Aorta (tissue), 5 donors: Measurements from ENCODE around the gene CCDC85A. TPM values are rescaled to one million over a fixed set of nuclear protein-coding genes. Genes with fewer than 3 reads are reported as not detected.

ENCODE experiments used
- ATAC-seq: fragments of 200-7000 bp; cut with Tn5 transposase; one replicate; pipeline ENCODE4 v1.9.1; 2022; ENCODE audit warnings: moderate library complexity; ENCODE audit not compliant: low FRiP score
- DNase-seq, 2 donors: peaks; one replicate each; pipeline ENCODE4 v3.0.0-alpha.2; 2020
- H3K27ac ChIP-seq, 2 donors: one replicate each; pipeline ENCODE4 v1.5.1; 2013; ENCODE audit warnings: low read length in 2 of 2, mild to moderate bottlenecking in 2 of 2, moderate library complexity in 2 of 2, control low read depth in 1 of 2, inconsistent platforms in 1 of 2, low read depth in 1 of 2
- H3K27me3 ChIP-seq, 2 donors: one replicate each; pipeline ENCODE4 v1.6.1; 2013; ENCODE audit warnings: control low read depth in 1 of 2, low read length in 1 of 2, mild to moderate bottlenecking in 1 of 2, moderate library complexity in 1 of 2; ENCODE audit not compliant: insufficient read depth in 2 of 2, control insufficient read depth in 1 of 2
- H3K36me3 ChIP-seq, 2 donors: one replicate each; pipeline ENCODE4 v1.6.1; 2013; ENCODE audit warnings: control low read depth in 1 of 2, low read length in 1 of 2, mild to moderate bottlenecking in 1 of 2; ENCODE audit not compliant: insufficient read depth in 2 of 2, control insufficient read depth in 1 of 2
- H3K4me1 ChIP-seq, 2 donors: one replicate each; pipeline ENCODE4 v1.6.1; 2013; ENCODE audit warnings: low read length in 2 of 2, control low read depth in 1 of 2, mild to moderate bottlenecking in 1 of 2, moderate library complexity in 1 of 2; ENCODE audit not compliant: insufficient read depth in 2 of 2, control insufficient read depth in 1 of 2
- H3K4me3 ChIP-seq, 2 donors: one replicate each; pipeline ENCODE4 v1.5.1; 2013; ENCODE audit warnings: low read length in 2 of 2, control low read depth in 1 of 2, mild to moderate bottlenecking in 1 of 2
- H3K9me3 ChIP-seq: one replicate; pipeline ENCODE4 v1.6.1; 2013; ENCODE audit warnings: mild to moderate bottlenecking, low read length; ENCODE audit not compliant: control insufficient read depth
- WGBS, 2 donors: extraction: QIAGEN DNeasy Blood & Tissue Kit; methylation state at CpG; one replicate each; pipeline ENCODE4 v1.1.7; 2013; 5-methylcytosine and 5-hydroxymethylcytosine counted together
- intact Hi-C, 2 donors: fragments of 100-400 bp; cut with DNase I; formaldehyde crosslinking; loops; one replicate each; pipeline versions ENCODE4 v1.14.2 to v1.15.0; 2022
- polyA plus RNA-seq, 2 donors: library from polyadenylated mRNA; stranded (reverse); fragments of 200-250 nt; gene quantifications; one replicate each; pipeline ENCODE4 v1.2.3, GENCODE V29; 2013
- total RNA-seq, 2 donors: library from RNA; stranded (reverse); fragmentation: NEBNext Ultra II Directional; extraction: Animal tissue kit (Norgen Biotek cat#: 25700); gene quantifications; one replicate each; pipeline ENCODE4 v1.2.1, GENCODE V29; 2021
- donor health status: healthy with polysubstance abuse.
- donor health status: Bipolar disorder and iron deficiency.
- donor health status: DM: no; HTN: no; CAD: no.
- donor health status: DM: no; HTN: no; CAD: no.
- donor health status: DM: yes; HTN: yes; CAD: no.

CCDC85A gene
- total and polyA plus RNA-seq, 4 donors, result 0.28 to 5.6 (median 2.7) TPM; not detected in 1

- intact Hi-C loops, result no loop called here
- 59 to 77% methylated on average over 1 of the region's 1 CpG for WGBS, 2 donors
- no peaks in the 10 kb centered on the region for H3K36me3 ChIP-seq
- H3K4me1 ChIP-seq, result no peaks in the 10 kb centered on the region
- DNase-seq (no peak), ATAC-seq (no peak)
- H3K4me3 ChIP-seq, result no peak overlapping the region
- no peaks in the 10 kb centered on the region for H3K9me3 ChIP-seq
- H3K27me3 ChIP-seq, result no peaks in the 10 kb centered on the region
- H3K27ac ChIP-seq, result no peak overlapping the region
Observed at GRCh38 chr2:56217106-56217505, 33.3 kb downstream of the CCDC85A start.

- 62 to 71% methylated on average over 3 of the region's 3 CpGs for whole genome bisulfite sequencing, 2 donors
- intact Hi-C loops, result no loop called here
- no peak overlapping the region for H3K27ac ChIP-seq
- no peaks in the 10 kb centered on the region for H3K4me1 ChIP-seq
- H3K4me3 ChIP-seq, result no peak overlapping the region
- DNase-seq, result no peak
- H3K36me3 ChIP-seq, result no peaks in the 10 kb centered on the region
- H3K27me3 ChIP-seq, result no peaks in the 10 kb centered on the region
- H3K9me3 ChIP-seq, result no peaks in the 10 kb centered on the region
- no peak for ATAC-seq
Observed at GRCh38 chr2:56222481-56222880, 38.7 kb downstream of the CCDC85A start.

GRCh38 chr2:56224316-56224715 lies 40.5 kb downstream of the CCDC85A start:
- H3K36me3 ChIP-seq, result no peaks in the 10 kb centered on the region
- ATAC-seq (no peak), DNase-seq (no peak)
- H3K9me3 ChIP-seq, result no peaks in the 10 kb centered on the region
- no peaks in the 10 kb centered on the region for H3K4me1 ChIP-seq
- intact Hi-C loops, result no loop called here
- no peak overlapping the region for H3K27ac ChIP-seq
- WGBS, 2 donors, result 91 to 100% methylated on average over 1 of the region's 1 CpG
- no peak overlapping the region for H3K4me3 ChIP-seq
- no peaks in the 10 kb centered on the region for H3K27me3 ChIP-seq

GRCh38 chr2:56227811-56228210 lies 44.0 kb downstream of the CCDC85A start:
- no peaks in the 10 kb centered on the region for H3K9me3 ChIP-seq
- no peaks in the 10 kb centered on the region for H3K4me1 ChIP-seq
- no peak for ATAC-seq
- H3K36me3 ChIP-seq, result no peaks in the 10 kb centered on the region
- H3K27me3 ChIP-seq, result no peaks in the 10 kb centered on the region
- intact Hi-C loops, result no loop called here
- WGBS, 2 donors, result 37 to 62% methylated on average over 1 of the region's 1 CpG
- no peak overlapping the region for H3K4me3 ChIP-seq
- no peak for DNase-seq
- no peak overlapping the region for H3K27ac ChIP-seq

GRCh38 chr2:56229397-56230060 lies 45.7 kb downstream of the CCDC85A start:
- H3K36me3 ChIP-seq, result no peaks in the 10 kb centered on the region
- intact Hi-C loops, result no loop called here
- H3K4me1 ChIP-seq, result peaks cover 0 to 2% of the 10 kb centered on the region in 2 donors
- DNase-seq, result no peak
- H3K4me3 ChIP-seq, result no peak overlapping the region
- H3K27ac ChIP-seq, result no peak overlapping the region
- no peaks in the 10 kb centered on the region for H3K27me3 ChIP-seq
- ATAC-seq, result no peak
- H3K9me3 ChIP-seq, result no peaks in the 10 kb centered on the region
- WGBS, 2 donors, result 72 to 76% methylated on average over 6 of the region's 6 CpGs

GRCh38 chr2:56230156-56230555 lies 46.4 kb downstream of the CCDC85A start:
- intact Hi-C loops, result no loop called here
- ATAC-seq (no peak), DNase-seq (no peak)
- Histone ChIP-seq H3K4me3 (no peak overlapping the region), H3K27ac (no peak overlapping the region), H3K4me1 (peaks cover 0 to 2% of the 10 kb centered on the region in 2 donors), H3K27me3 (no peaks in the 10 kb centered on the region), H3K9me3 (no peaks in the 10 kb centered on the region), H3K36me3 (no peaks in the 10 kb centered on the region)
- 76 to 84% methylated on average over 2 of the region's 2 CpGs for WGBS, 2 donors

GRCh38 chr2:56231361-56231760 lies 47.6 kb downstream of the CCDC85A start:
- Histone ChIP-seq H3K27ac (no peak overlapping the region), H3K9me3 (no peaks in the 10 kb centered on the region), H3K27me3 (no peaks in the 10 kb centered on the region), H3K4me1 (peaks cover 0 to 2% of the 10 kb centered on the region in 2 donors), H3K4me3 (no peak overlapping the region), H3K36me3 (no peaks in the 10 kb centered on the region)
- ATAC-seq (no peak), DNase-seq (no peak)
- intact Hi-C loops, result no loop called here
- WGBS, 2 donors, result 84 to 91% methylated on average over 3 of the region's 3 CpGs

- Histone ChIP-seq H3K4me3 (no peak overlapping the region), H3K9me3 (no peaks in the 10 kb centered on the region), H3K4me1 (peaks cover 0 to 2% of the 10 kb centered on the region in 2 donors), H3K36me3 (no peaks in the 10 kb centered on the region), H3K27me3 (no peaks in the 10 kb centered on the region), H3K27ac (no peak overlapping the region)
- 81 to 90% methylated on average over 2 of the region's 2 CpGs for WGBS, 2 donors
- DNase-seq, result no peak
- intact Hi-C loops, result no loop called here
- ATAC-seq, result no peak
Observed at GRCh38 chr2:56232912-56233311, 49.1 kb downstream of the CCDC85A start.

- H3K4me3 ChIP-seq, result no peak overlapping the region
- no peaks in the 10 kb centered on the region for H3K9me3 ChIP-seq
- WGBS, 2 donors, result 74 to 80% methylated on average over 2 of the region's 2 CpGs
- H3K27me3 ChIP-seq, result no peaks in the 10 kb centered on the region
- no peak overlapping the region for H3K27ac ChIP-seq
- DNase-seq (no peak), ATAC-seq (no peak)
- intact Hi-C loops, result no loop called here
- peaks cover 0 to 2% of the 10 kb centered on the region in 2 donors for H3K4me1 ChIP-seq
- H3K36me3 ChIP-seq, result no peaks in the 10 kb centered on the region
Observed at GRCh38 chr2:56234241-56234640, 50.5 kb downstream of the CCDC85A start.
